Upper lobe of right lung (tissue), 1 donor: ENCODE data around the gene PCDHGA6. TPM values are rescaled to one million over a fixed set of nuclear protein-coding genes. Genes with fewer than 3 reads are reported as not detected.
"Not testable (repeated sequence)": the region's sequence is repeated elsewhere in the genome, so short reads cannot be mapped to it uniquely, and the experiment has no call there.

Experiments
- ATAC-seq: fragments of 200-7000 bp; cut with Tn5 transposase; one replicate; pipeline ENCODE4 v1.9.1; 2020; ENCODE audit warnings: mild to moderate bottlenecking, moderate library complexity
- DNase-seq: peaks from one replicate; pipeline ENCODE4 v3.0.0-alpha.2; 2020
- H3K27ac ChIP-seq: fragments of 200-600 bp; one replicate; pipeline ENCODE4 v1.8.0; 2022
- H3K27me3 ChIP-seq: fragments of 200-600 bp; one replicate; pipeline ENCODE4 v1.8.0; 2022; ENCODE audit warnings: mild to moderate bottlenecking
- H3K36me3 ChIP-seq: fragments of 200-600 bp; one replicate; pipeline ENCODE4 v1.8.0; 2022
- H3K4me1 ChIP-seq: fragments of 200-600 bp; one replicate; pipeline ENCODE4 v1.8.0; 2022
- H3K4me3 ChIP-seq: fragments of 200-600 bp; one replicate; pipeline ENCODE4 v1.8.0; 2022; ENCODE audit warnings: mild to moderate bottlenecking
- H3K9me3 ChIP-seq: fragments of 200-600 bp; one replicate; pipeline ENCODE4 v1.8.0; 2022
- CTCF ChIP-seq: fragments of 200-600 bp; IDR thresholded peaks from one replicate; pipeline ENCODE4 v1.8.0; 2022; ENCODE audit warnings: antibody characterized with exemption
- intact Hi-C: fragments of 100-400 bp; cut with DNase I; formaldehyde crosslinking; loops from one replicate; pipeline ENCODE4 v1.11.0; 2022
- total RNA-seq: library from RNA; stranded (reverse); fragmentation: NEBNext Ultra II Directional; extraction: Animal tissue kit (Norgen Biotek cat#: 25700); gene quantifications from one replicate; pipeline ENCODE4 v1.2.1, GENCODE V29; 2021
- donor health status: DM: no; HTN: yes; CAD: no; lungs with severe emphysema.

The PCDHGA6 gene
- total RNA-seq, 1 donor from 2014 or later: 3.9 TPM

- no peak for TF ChIP-seq CTCF
- Histone ChIP-seq H3K4me1 (no peaks in the 10 kb centered on the region), H3K27me3 (peaks cover 10% of the 10 kb centered on the region), H3K9me3 (peaks cover 13% of the 10 kb centered on the region), H3K27ac (no peak overlapping the region), H3K36me3 (no peaks in the 10 kb centered on the region), H3K4me3 (no peak overlapping the region)
- intact Hi-C loops: no loop called here
- ATAC-seq: no peak
- no peak for DNase-seq
Measured at GRCh38 chr5:141345327-141345726, 28.4 kb upstream of the PCDHGA6 start.

- DNase-seq, intact Hi-C loops, H3K4me3 ChIP-seq, H3K36me3 ChIP-seq, H3K27ac ChIP-seq, H3K4me1 ChIP-seq, ATAC-seq: not testable (repeated sequence)
- H3K9me3 ChIP-seq: peaks cover 18% of the 10 kb centered on the region
- H3K27me3 ChIP-seq: peaks cover 10% of the 10 kb centered on the region
Measured at GRCh38 chr5:141346017-141346416, 27.7 kb upstream of the PCDHGA6 start.

- ATAC-seq: peak; percentile 71
Measured at GRCh38 chr5:141349917-141350619, 23.6 kb upstream of the PCDHGA6 start, which contains the start of gene PCDHGB1. Gene PCDHGB1, plus strand, starts transcription at chr5:141350099. Its CDS starts 162 bp downstream, at chr5:141350261.

GRCh38 chr5:141351591-141351990, 22.1 kb upstream of the PCDHGA6 start:
- ATAC-seq (no peak), DNase-seq (no peak)
- no peak for TF ChIP-seq CTCF
- Histone ChIP-seq H3K27me3 (peaks cover 5% of the 10 kb centered on the region), H3K4me3 (no peak overlapping the region), H3K36me3 (no peaks in the 10 kb centered on the region), H3K9me3 (peaks cover 17% of the 10 kb centered on the region), H3K4me1 (no peaks in the 10 kb centered on the region), H3K27ac (no peak overlapping the region)
- intact Hi-C loops: no loop called here

More at GRCh38 chr5:141349917-141350619, 23.6 kb upstream of the PCDHGA6 start, which contains the start of gene PCDHGB1:
- no peaks in the 10 kb centered on the region for H3K36me3 ChIP-seq
- peaks cover 12% of the 10 kb centered on the region for H3K9me3 ChIP-seq
- TF ChIP-seq CTCF: peak; percentile 37
- no peak within 1 kb of the TSS for H3K4me3 ChIP-seq
- intact Hi-C loops: no loop called here
- H3K27me3 ChIP-seq: peaks cover 5% of the 10 kb centered on the region
- DNase-seq: no peak
- H3K27ac ChIP-seq: no peak within 1 kb of the TSS
- H3K4me1 ChIP-seq: no peaks in the 10 kb centered on the region

GRCh38 chr5:141354900-141355469, 18.7 kb upstream of the PCDHGA6 start, which contains the start of gene PCDHGA4:
Gene PCDHGA4, plus strand, starts transcription at chr5:141355021. Its CDS starts 87 bp downstream, at chr5:141355108.
- Histone ChIP-seq H3K4me3 (peak within 1 kb of the TSS; percentile 40), H3K27ac (no peak within 1 kb of the TSS), H3K36me3 (no peaks in the 10 kb centered on the region), H3K27me3 (peaks cover 5% of the 10 kb centered on the region), H3K9me3 (peaks cover 28% of the 10 kb centered on the region), H3K4me1 (no peaks in the 10 kb centered on the region)
- TF ChIP-seq CTCF: peak; percentile 45
- intact Hi-C loops: no loop called here
- no peak for ATAC-seq
- DNase-seq: no peak

GRCh38 chr5:141355641-141356040, 18.1 kb upstream of the PCDHGA6 start:
- ATAC-seq (no peak), DNase-seq (no peak)
- intact Hi-C loops: no loop called here
- H3K27me3 ChIP-seq: peaks cover 9% of the 10 kb centered on the region
- H3K4me3 ChIP-seq: no peak overlapping the region
- H3K9me3 ChIP-seq: peaks cover 23% of the 10 kb centered on the region
- no peak overlapping the region for H3K27ac ChIP-seq
- no peak for TF ChIP-seq CTCF
- no peaks in the 10 kb centered on the region for H3K36me3 ChIP-seq
- no peaks in the 10 kb centered on the region for H3K4me1 ChIP-seq
